Measurements from ENCODE around the gene SGK1. TPM values are rescaled to one million over a fixed set of nuclear protein-coding genes. Genes with fewer than 3 reads are reported as not detected.

SGK1 gene
- total RNA-seq (2021) (23.2 to 29.7 TPM (median 29.3 TPM) in 3 replicates), Bru-seq, nascent RNA (percentile 52 among the genes with signal in this experiment)
- long read RNA-seq, experiment 1, transcript SGK1-201 (12 exons, 2,401 nt) = major isoform, 26 of 40 reads
- long read RNA-seq, experiment 1, partial matches to known transcripts = 1 of 40 reads
- long read RNA-seq, experiment 1, other reads (novel, unspliced or antisense) = 8 of 40 reads
- long read RNA-seq, experiment 2, transcript SGK1-201 (12 exons, 2,401 nt) = major isoform, 10 of 27 reads
- long read RNA-seq, experiment 2, partial matches to known transcripts = 10 of 27 reads
- long read RNA-seq, experiment 2, other reads (novel, unspliced or antisense) = 7 of 27 reads
- long read RNA-seq, experiment 3, transcript SGK1-201 (12 exons, 2,401 nt) = major isoform, 10 of 10 reads
- long read RNA-seq, experiment 3, partial matches to known transcripts = 0 of 10 reads
- long read RNA-seq, experiment 3, other reads (novel, unspliced or antisense) = 0 of 10 reads

GRCh38 chr6:134317471-134318131 is at the start of gene SGK1:
Gene SGK1 (minus strand): TSS chr6:134318112. CDS start chr6:134317460, 652 bp downstream.
- DNase-seq (ENCODE audit: low spot score) (peak; percentile 62), ATAC-seq (peak; percentile 92)
- POLR2A ChIA-PET = interaction anchor here (0.5 to 0.6 kb wide), 3 partner anchors 7 to 112 kb away, joined by 3 to 6 read pairs (median 4); no protein-coding TSS in a partner anchor

GRCh38 chr6:134363323-134364039 is 45.6 kb upstream of the SGK1 start:
- peaks cover 6% of the 10 kb centered on the region for H3K4me1 Mint-ChIP-seq
- ChIA-PET POLR2A (interaction anchor here (0.5 kb wide), 1 partner anchor 144 kb away, joined by 4 read pairs; no protein-coding TSS in a partner anchor), CTCF (interaction anchor here (1.2 kb wide), 1 partner anchor 519 kb away, joined by 3 read pairs; no protein-coding TSS in a partner anchor)
- no peaks in the 10 kb centered on the region for H3K27me3 Mint-ChIP-seq (ENCODE audit: low read depth)
- H3K27ac Mint-ChIP-seq = no peak overlapping the region
- no peaks in the 10 kb centered on the region for H3K36me3 Mint-ChIP-seq
- no peak overlapping the region for H3K4me3 Mint-ChIP-seq
- no peaks in the 10 kb centered on the region for H3K9me3 Mint-ChIP-seq
- DNase-seq (ENCODE audit: low spot score) (no peak), ATAC-seq (no peak)
- TF ChIP-seq ATF1 (CRISPR knock-in tag; IDR thresholded peaks at IDR 0.05) = no peak
- no peak for TF ChIP-seq ZNF416 (CRISPR knock-in tag; IDR thresholded peaks at IDR 0.05)
- no peak for TF ChIP-seq HMGA2 (CRISPR knock-in tag; IDR thresholded peaks at IDR 0.05)
- TF ChIP-seq ATF2 (CRISPR knock-in tag; IDR thresholded peaks at IDR 0.05; ENCODE audit: borderline replicate concordance, low read depth) = no peak
- TF ChIP-seq ZNF671 (CRISPR knock-in tag; IDR thresholded peaks at IDR 0.05) = no peak
- no peak for TF ChIP-seq MYBL2 (CRISPR knock-in tag; IDR thresholded peaks at IDR 0.05)
- no peak for TF ChIP-seq ZNF512 (CRISPR knock-in tag; IDR thresholded peaks at IDR 0.05; ENCODE audit: borderline replicate concordance)
- no peak for TF ChIP-seq ZNF423 (CRISPR knock-in tag; IDR thresholded peaks at IDR 0.05)
- no peak for TF ChIP-seq IRF1 (CRISPR knock-in tag; IDR thresholded peaks at IDR 0.05)
- TF ChIP-seq ATF6 (CRISPR knock-in tag; IDR thresholded peaks at IDR 0.05) = no peak
- no peak for TF ChIP-seq ZNF396 (CRISPR knock-in tag; IDR thresholded peaks at IDR 0.05; ENCODE audit: borderline replicate concordance)
- no peak for TF ChIP-seq E2F5 (CRISPR knock-in tag; IDR thresholded peaks at IDR 0.05)

More at GRCh38 chr6:134317471-134318131, at the start of gene SGK1:
- CTCF ChIA-PET = interaction anchor here (0.6 to 2.1 kb wide), 8 partner anchors 11 to 323 kb away, joined by 3 to 10 read pairs (median 4); no protein-coding TSS in a partner anchor
- Mint-ChIP-seq H3K27ac (no peak within 1 kb of the TSS), H3K9me3 (no peaks in the 10 kb centered on the region), H3K36me3 (no peaks in the 10 kb centered on the region), H3K4me3 (peak within 1 kb of the TSS; percentile 83), H3K27me3 (ENCODE audit: low read depth) (peaks cover 58% of the 10 kb centered on the region), H3K4me1 (peaks cover 50% of the 10 kb centered on the region)
- TF ChIP-seq ZNF232 (CRISPR knock-in tag; IDR thresholded peaks at IDR 0.05) = 0 out of 2 replicates have a peak, but pooled peaks have one; percentile 29
- no peak for TF ChIP-seq ZSCAN18 (CRISPR knock-in tag; IDR thresholded peaks at IDR 0.05)
